Activated CD4-positive, alpha-beta T cell treated with anti-CD3 and anti-CD28 coated beads, Interleukin-2, amount 50 U/mL, for 4 hours (primary cell): ENCODE measurements around the gene SNX3.
"Not testable (repeated sequence)": the region's sequence is repeated elsewhere in the genome, so short reads cannot be mapped to it uniquely, and the experiment has no call there.

Experiments
- DNase-seq, 2 experiments: peaks; one replicate each; pipeline ENCODE4 v3.0.0-alpha.2; 2020

The SNX3 gene

DNA sequence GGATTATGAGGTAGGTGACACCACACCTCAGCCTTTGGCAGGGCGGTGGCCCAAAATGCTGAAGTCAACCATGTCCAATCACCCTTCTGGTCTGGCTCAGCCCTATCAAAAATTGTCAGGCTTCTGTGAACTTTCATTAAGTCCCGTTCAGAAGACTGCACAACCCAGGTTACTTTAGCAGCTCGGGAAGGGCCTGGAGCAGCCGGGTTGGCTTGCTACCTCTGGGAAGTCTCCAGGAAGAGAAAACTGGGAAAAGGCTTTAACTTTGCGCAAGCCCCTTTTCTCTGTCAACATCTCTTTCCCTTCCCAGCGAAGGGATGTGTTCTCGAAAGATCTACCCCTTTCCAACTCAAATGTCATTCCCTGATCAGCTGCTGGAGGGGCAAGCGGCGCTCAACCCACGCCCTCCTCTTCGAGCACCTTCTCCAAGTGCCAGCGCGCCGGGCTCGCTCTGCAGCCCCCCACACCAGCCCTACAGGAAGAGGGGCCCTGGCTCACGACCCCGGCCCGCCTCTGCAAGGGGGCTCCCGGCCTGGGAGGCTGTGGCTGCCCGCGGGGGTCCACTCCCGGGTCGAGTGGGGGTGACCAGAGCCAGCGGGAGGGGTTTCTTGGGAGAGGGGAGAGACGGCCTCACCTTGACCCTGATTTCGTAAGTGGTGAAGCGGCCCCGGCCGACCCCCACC is 573 bp downstream of the SNX3 start:
- DNase-seq, result no peak

DNA sequence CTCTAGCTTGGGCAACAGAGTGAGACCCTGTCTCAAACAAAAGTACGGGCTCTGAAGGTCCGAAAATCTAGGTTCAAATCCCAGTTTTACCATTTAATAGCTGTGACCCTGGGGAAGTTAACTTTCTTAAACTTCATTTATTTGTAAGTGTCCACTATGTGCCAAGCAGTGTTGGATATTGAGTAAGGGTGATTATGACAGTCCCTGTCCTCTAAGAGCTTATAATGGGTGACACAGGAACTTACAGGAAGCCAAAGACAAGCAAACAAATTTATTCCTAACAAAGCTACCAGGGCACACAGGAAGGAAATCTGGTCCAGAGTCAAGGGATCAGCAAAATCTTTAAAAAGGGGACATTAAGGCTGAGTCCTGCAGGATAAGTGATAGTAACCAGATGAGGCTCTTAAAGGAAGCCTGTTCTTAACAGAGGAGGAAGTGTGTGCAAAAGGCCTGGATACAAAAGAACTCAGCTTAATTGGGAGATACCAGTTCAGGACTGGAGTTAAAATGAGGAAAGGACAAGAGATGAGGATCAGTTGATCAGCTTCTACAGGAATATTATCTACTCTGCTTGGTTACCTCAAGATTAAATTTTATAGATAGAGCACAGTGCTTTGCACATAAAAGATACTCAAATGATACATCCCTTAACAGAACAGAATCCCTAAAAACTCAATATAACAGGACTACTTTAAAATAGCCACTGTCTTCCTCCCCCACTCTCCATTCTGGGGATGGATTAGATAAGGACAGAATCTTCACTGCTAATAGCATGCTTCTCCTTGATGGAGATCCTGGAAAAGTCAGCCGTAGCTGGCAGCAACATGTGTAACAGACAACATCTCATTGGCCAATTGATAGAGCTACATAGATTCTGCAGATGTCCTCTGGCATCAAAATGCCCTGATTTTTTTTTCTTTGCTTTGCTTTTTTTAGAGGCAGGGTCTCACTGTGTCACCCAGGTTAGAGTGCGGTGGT is 6.1 kb downstream of the SNX3 start:
- DNase-seq, result no peak

DNA sequence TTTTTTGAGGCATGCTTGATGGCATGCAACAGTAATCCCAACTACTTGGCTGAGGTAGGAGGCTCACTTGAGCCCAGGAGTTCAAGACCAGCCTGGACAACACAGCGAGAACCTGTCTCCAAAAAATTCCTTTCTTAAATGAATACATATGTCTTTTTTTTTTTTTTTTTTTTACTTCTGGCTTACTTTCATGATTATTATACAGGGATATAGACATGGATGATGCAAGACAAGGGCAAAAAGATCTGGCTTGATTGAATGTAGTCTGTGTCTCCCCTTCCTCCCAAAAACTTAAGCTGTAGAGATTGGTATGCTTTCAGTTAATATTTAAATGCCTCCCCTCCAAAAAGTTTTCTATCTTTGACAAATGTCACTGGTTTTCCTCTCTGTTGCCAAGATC is 7.6 kb downstream of the SNX3 start:
- DNase-seq, result no peak

DNA sequence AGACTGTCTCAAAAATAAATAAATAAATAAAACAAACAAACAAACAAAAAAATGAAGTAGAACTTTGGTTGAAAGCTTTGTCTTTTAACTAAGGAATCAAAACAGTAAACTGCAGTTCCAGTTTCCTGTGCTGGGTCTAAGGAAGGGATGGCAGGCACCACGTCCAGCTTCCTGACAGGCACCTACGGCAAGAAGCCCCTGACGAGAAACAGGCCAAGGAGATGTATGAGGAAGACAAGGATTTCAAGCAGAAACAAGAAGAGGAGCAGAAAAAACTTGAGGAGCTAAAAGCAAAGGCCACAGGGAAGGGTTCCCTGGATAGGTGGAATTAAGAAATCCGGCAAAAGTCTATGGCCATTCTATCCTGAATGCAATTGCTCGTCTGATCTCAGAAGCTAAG is 8.8 kb downstream of the SNX3 start:
- no peak for DNase-seq

DNA sequence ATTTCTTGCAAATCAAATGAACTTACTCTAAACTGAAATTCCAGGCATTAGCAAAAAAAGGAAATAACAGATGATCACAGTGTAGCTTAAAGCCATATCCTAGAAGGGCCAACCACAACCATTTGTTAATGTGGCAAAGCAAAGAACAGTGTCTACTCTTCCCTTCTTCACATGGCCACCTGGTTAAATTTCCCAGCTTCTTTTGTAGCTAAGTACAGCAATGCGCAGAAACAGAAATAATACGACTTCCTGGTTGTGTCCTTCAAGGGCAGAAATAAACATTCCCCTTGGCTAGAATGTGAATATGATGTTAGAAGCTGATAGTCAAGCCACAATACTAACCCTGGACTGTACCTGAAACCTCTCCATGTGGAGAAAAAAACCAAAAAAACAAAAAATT is 9.6 kb downstream of the SNX3 start:
- no peak for DNase-seq

DNA sequence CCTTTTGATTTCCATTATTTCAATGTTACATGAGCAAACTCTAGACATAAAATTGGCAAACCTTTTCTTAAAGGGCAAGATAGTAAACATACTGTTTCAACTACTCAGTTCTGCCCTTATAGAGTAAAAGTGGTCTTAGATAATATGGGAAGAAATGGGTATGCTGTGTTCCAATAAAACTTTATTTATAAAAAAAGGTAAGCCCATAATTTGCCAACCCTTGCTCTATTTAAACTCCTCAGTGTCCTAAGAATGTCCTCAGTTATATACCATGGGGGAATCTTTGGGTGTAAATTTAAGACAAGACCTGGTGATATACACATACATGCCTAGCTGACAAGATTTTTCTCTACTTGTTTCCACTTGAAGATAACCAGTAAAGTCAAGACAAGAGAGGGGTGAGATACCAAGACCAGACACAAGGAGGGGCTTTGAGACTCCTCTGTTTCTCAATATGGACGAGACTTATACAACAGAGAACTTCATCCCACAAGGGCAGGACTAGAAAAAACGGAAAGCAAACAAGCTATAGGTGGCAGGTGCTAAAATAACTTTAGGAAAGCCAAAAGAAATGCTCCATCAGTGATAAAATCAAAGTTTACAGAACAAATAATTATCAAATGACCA is 10.5 kb downstream of the SNX3 start:
- no peak for DNase-seq

DNA sequence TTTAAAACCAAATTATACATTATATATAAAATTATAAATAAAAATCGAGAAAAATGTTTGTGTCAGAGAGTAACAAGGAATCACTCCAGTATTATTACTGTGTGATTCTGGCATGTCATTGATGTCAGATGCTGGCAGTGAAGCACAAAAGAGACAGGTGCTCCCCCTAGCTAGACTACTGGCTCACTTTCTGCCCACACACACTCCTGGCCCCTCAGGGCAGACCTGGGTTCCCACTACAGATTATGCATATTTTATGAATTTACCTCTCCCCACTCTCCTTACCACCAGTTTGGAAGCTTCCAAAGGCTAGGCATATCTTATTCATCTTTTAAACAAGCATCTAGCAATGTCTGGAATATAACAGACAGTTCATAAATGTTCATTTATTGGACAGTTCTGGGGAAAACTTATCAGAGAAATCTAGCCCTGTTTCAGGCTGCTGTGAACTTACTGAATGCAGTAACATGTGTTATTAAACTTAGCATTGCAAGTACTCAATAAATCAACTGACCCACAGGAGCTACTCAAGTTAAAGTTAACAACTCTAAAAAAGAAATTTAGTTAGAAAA is 12.8 kb downstream of the SNX3 start:
- DNase-seq, result no peak

DNA sequence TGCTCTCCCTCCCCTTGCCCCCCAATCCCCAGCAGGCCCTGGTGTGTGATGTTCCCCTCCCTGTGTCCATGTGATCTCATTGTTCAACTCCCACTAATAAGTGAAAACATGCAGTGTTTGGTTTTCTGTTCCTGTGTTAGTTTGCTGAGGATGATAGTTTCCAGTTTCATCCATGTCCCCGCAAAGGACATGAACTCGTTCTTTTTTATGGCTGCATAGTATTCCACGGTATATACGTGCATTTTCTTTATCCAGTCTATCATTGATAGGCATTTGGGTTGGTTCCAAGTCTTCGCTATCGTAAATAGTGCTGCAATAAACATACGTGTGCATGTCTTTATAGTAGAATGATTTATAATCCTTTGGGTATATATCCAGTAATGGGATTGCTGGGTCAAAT is 15.7 kb downstream of the SNX3 start:
- not testable (repeated sequence) for DNase-seq

DNA sequence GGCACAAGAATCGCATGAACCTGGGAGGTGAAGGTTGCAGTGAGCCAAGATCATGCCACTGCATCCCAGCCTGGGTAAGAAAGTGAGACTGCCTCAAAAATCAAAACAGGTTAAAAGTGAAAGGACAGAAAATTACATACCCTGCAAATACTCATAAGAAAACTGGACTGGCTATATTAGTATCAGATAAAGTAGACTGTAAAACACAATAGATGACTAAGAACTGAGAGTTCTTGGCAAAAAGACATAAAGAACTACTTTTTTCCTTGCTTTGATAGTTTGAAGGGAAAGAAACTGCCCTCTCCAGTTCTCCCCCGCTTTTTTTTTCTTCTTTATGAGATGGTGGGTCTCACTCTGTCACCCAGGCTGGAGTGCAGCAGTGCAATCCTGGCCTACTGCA is 17.0 kb downstream of the SNX3 start:
- no peak for DNase-seq

DNA sequence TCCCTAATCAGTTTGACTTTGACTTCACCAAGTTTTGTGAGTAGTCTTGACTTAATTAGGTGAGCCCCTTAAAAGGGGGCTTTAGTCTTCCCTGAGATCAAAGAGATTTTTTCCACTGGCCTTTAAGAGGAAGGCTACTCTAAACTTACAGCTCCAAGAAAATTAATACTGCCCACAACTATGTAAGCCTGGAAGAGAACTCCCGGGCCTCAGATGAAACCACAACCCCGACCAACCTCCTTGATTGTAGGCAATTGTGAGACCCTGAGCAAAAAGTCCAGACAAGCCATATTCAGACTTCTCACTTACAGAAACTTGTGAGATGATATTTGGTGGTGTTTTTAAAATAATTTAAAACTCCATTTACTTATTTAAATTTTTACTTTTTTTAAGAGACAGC is 18.1 kb downstream of the SNX3 start:
- no peak for DNase-seq

DNA sequence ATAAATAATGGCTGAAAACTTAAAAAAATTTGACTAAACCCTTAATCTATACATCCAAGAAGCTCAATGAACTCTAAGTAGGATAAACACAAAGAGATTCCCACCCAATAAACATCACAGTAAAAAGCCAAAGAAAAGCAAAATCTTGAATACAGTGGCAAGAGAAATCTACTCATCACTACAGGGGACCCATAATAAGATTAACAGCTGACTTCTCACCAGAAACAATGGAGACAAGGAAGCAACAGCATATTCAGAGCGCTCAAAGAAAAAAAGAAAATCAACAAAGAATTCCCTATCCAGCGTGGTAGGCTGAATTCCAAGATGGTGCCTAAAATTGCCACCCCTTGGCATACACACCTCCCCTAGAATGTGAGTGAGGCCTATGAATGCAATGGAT is 18.6 kb downstream of the SNX3 start:
- no peak for DNase-seq

DNA sequence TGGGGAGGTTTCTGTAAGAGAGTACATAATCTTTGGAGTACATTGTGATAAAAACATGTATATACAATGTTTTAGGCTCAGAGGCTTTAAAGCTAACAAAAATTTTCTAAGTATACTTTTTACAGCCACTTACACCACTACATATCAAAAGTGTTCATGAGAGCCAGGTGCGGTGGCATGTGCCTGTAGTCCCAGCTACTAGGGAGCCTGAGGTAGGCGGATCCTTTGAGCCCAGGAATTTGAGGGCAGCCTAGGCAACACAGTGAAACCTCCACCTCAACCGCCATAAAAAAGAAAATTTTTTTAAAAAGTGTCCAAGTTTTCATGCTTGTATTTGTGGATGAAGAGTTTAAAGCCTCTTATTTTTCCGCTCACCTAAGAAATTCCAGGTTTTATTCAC is 22.5 kb downstream of the SNX3 start:
- no peak for DNase-seq

DNA sequence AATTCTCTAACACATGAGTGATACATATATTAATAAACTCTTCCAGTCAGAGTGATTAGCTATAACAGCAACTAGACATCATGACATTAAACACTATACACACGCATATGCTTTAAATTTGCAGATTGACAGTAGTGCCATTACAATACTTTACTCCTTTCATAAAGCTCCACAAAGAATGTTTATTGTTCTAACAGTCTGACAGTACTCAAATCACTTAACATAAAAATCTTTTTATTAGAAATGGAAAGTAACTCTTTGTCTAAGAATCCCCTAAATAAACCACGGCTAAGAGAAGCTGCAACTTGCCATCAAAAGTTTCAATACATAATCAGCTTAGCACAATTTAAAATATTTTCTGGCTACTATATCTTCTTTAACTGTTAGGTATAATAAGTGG is 24.0 kb downstream of the SNX3 start:
- no peak for DNase-seq

DNA sequence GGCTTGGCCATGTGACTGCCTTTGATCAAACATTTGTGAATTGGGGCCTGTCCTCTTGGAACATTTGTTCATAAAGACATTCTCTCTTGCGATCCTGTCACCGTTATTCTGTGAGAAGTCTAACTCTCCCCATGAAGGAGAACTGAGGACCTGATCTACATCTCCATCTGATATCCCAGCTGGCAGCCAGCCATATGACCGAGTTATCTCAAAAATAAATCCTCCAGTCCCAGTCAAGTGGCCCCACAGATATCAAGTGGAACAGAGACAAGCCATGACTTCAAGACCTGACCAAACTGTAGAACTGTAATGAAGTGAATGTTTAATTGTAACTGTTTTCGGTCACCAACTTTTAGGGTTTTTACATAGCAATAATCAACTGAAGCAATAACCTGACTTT is 25.7 kb downstream of the SNX3 start:
- DNase-seq, result no peak

DNA sequence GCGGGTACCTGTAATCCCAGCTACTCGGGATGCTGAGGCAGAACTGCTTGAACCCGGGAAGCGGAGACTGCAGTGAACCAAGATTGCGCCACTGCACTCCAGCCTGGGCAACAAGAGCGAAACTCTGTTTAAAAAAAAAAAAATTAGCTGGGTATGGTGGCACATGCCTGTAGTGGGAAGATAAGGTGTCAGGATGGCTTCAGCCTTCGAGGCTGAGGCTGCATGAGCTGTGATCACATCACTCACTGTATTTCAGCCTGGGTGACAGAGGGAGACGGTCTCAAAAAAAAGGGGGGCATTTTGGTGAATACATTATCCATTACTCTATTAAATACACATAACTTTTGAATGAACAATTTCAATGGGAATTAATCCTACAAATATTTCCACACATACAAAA is 32.4 kb downstream of the SNX3 start:
- no peak for DNase-seq

DNA sequence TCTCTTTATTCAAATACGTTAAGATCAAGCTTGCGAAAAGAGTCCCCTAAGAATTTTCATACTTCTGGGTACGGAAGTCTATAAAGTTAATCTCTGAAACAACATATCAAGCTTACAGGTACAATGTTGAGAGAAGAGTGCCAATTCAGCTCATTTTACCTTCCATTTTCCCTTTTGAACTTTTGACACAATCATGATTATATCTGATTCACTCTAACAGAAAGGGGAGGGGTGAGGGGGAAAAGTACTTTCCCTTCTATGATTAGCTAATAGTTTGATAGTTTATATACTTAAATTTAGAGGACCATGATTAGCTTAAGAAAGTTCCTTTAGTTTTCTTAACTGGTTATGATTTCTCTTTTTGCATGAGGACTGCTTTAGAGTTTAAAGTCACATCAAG is 33.5 kb downstream of the SNX3 start:
- DNase-seq, result no peak

DNA sequence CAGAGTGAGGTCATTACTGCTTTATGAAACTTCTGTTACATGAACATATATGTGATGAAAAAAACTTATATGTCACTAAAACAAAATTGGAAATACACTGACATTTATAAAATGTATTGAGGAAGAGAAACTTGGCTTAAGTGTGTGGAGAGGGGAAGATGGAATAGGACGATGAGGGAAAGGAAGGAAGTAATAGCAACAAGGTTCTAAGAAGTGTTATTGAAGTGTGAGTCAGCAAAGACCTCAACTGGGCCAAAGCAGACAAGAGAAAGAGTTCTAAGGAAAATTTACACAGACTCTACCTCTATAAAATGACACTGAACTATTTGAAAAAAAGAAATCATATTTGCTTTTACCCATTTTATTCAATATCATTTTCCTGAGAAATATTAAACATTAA is 38.3 kb downstream of the SNX3 start:
- DNase-seq, result no peak

DNA sequence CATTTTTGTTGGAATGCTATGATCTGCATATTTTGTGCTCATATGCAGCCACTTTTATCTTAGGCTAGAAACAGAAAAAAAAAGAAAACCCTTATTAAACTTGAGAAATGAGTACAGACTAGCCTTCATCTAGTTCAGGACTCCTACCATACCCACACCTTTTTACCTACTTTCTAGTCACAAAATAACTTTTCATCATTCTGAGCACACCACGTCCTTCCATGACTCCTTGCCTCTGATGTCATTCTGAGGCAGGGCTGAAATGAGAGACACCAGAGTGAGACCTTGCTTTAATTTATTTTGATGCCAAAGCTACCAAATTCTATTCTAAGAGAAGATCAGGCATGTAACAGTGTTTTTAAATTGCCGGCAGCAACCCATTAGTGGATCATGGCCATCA is 38.8 kb downstream of the SNX3 start:
- DNase-seq, result no peak

DNA sequence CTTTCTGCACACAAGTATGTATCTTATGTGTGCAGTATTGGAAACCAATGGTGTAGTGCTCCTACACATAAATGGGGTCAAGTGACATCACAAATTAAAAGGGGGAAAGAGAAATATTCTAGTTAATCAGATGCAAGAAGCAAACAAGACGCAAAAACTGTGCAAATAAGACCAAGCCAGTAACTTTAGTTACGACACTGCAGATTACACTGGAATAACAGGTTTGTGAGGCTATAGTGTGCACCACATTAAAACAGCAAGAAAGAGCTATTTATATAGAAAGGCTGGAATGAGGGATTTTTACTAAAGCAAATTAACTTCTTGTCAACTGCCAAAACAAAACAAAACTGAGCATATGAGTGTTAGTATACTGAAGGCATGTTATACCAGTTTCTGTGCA is 49.2 kb downstream of the SNX3 start:
- DNase-seq, result no peak

DNA sequence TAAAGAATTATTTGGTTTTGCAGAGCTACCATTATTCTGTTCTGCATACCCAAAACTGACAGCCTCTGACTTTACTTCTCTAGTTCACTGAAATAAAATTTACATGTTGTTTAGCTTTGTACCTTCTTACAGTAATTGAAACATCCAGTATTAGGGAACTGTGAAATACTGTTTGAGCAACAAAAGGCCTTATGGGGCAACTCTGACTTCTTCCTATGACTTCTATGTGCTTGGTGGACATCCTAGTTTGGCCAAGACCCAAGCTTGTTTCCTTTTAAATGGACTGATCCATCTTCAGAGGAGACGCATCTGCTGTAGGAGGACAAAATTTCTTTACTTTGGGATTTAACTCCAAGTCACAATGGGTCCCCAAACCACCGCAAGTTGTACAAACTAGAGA is 50.3 kb downstream of the SNX3 start:
- DNase-seq, result no peak

DNA sequence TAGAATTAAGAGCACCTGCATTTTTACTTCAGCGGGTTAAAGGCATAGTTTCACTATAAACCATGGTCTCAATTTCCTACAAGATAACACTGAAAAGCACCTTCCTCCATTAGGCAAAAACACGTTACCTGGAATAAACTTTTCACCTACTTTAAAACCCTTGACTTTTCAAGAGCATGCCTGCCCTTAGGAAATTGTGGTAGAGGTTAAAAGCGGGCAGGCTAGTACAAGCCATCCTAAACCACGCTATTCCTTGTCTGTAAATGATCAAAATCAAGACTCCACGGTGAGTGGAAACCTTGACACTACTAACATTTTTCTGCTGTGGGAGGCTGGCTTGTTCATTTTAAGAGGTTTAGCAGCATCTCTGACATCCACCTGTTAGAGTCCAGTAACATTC is 51.1 kb downstream of the SNX3 start:
- no peak for DNase-seq

DNA sequence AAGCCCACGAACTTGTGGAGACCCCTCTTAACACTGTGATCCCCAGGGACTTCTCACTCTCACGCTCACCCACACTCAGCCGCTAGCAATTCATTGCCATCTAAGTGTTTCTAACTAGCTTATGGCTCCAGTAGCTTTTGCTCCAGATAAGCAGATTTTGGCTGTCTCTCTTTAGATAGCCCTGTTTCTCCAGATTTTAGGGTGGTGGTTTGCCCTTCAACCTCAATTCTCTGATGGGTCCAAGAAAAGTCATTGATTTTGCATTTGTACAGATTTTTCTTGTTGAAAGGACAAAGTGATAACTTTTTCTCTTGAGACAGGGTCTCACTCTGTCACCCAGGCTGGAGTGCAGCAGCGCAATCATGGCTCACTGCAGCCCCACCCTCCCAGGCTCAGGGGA is 53.8 kb downstream of the SNX3 start:
- DNase-seq, result no peak
